ENCODE results near the gene IPO4.

The IPO4 gene

DNA sequence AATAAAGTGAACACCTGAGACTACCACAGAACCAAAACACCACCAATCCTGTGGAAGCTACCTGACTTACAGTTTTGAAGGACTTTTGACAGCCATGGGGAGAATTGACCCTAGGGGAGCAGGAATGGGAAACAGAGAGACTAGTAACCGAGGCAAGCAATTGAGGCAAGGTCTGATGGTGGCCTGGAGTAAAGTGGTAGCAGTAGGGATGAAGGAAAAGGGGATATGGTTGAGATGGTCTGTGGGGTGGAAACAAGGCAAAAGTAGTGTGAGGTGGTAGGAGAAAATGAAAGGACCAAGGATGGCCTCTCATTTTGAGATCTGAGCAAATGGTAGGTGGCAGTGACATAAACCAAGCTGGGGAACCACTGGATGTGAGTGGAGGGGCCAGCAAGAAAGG lies 31.8 kb downstream of the IPO4 start:
- TF ChIP-seq FOXP2 (optimal IDR thresholded peaks at IDR 0.05; ENCODE audit: borderline replicate concordance, extremely low read depth, extremely low read length, insufficient read depth) (no peak), POLR2AphosphoS5 (IDR thresholded peaks at IDR 0.05; ENCODE audit: low read depth, low read length) (no peak), TAF1 (IDR thresholded peaks at IDR 0.05; ENCODE audit: borderline replicate concordance, insufficient read depth, low read length) (no peak), SIN3A (IDR thresholded peaks at IDR 0.05; ENCODE audit: borderline replicate concordance, insufficient read depth, low read length) (no peak)
- TF ChIP-seq, protein P1, sequence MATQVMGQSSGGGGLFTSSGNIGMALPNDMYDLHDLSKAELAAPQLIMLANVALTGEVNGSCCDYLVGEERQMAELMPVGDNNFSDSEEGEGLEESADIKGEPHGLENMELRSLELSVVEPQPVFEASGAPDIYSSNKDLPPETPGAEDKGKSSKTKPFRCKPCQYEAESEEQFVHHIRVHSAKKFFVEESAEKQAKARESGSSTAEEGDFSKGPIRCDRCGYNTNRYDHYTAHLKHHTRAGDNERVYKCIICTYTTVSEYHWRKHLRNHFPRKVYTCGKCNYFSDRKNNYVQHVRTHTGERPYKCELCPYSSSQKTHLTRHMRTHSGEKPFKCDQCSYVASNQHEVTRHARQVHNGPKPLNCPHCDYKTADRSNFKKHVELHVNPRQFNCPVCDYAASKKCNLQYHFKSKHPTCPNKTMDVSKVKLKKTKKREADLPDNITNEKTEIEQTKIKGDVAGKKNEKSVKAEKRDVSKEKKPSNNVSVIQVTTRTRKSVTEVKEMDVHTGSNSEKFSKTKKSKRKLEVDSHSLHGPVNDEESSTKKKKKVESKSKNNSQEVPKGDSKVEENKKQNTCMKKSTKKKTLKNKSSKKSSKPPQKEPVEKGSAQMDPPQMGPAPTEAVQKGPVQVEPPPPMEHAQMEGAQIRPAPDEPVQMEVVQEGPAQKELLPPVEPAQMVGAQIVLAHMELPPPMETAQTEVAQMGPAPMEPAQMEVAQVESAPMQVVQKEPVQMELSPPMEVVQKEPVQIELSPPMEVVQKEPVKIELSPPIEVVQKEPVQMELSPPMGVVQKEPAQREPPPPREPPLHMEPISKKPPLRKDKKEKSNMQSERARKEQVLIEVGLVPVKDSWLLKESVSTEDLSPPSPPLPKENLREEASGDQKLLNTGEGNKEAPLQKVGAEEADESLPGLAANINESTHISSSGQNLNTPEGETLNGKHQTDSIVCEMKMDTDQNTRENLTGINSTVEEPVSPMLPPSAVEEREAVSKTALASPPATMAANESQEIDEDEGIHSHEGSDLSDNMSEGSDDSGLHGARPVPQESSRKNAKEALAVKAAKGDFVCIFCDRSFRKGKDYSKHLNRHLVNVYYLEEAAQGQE (IDR thresholded peaks at IDR 0.05; ENCODE audit: insufficient read depth in 1 of 2, low read depth in 2 of 2, low read length in 2 of 2): no peak

DNA sequence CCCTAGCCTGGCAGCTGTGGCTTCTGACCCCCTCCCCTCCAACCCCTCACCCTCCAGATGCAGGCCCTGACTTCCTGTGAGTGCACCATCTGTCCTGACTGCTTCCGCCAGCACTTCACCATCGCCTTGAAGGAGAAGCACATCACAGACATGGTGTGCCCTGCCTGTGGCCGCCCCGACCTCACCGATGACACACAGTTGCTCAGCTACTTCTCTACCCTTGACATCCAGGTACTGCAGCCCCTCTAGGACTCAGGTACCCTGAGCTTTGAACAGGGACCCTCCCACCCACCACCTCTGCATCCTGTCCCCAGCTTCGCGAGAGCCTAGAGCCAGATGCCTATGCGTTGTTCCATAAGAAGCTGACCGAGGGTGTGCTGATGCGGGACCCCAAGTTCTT lies 33.5 kb downstream of the IPO4 start:
- no peak for TF ChIP-seq SIN3A (IDR thresholded peaks at IDR 0.05; ENCODE audit: borderline replicate concordance, insufficient read depth, low read length)
- TF ChIP-seq POLR2AphosphoS5 (IDR thresholded peaks at IDR 0.05; ENCODE audit: low read depth, low read length): no peak

DNA sequence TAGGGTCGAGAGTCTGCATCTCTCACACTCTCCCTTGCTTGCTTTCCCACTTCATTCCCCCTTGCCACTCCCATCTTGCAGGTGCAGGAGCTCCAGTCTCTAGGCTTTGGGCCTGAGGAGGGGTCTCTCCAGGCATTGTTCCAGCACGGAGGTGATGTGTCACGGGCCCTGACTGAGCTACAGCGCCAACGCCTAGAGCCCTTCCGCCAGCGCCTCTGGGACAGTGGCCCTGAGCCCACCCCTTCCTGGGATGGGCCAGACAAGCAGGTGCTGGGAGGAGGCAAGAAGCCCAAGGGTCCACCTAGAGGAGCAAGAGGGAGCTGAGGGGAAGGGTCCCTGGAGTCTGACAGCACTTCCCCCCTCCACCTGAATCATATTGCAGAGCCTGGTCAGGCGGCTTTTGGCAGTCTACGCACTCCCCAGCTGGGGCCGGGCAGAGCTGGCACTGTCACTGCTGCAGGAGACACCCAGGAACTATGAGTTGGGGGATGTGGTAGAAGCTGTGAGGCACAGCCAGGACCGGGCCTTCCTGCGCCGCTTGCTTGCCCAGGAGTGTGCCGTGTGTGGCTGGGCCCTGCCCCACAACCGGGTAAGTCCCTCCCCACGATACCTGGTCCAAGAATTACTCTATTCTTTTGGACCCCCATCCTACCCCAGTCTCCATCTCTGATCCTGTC lies 37.1 kb downstream of the IPO4 start:
- TF ChIP-seq TAF1 (IDR thresholded peaks at IDR 0.05; ENCODE audit: borderline replicate concordance, insufficient read depth, low read length) (no peak), SIN3A (IDR thresholded peaks at IDR 0.05; ENCODE audit: borderline replicate concordance, insufficient read depth, low read length) (no peak), FOXP2 (optimal IDR thresholded peaks at IDR 0.05; ENCODE audit: borderline replicate concordance, extremely low read depth, extremely low read length, insufficient read depth) (no peak), POLR2AphosphoS5 (IDR thresholded peaks at IDR 0.05; ENCODE audit: low read depth, low read length) (no peak)
- TF ChIP-seq, protein P1 (IDR thresholded peaks at IDR 0.05; ENCODE audit: insufficient read depth in 1 of 2, low read depth in 2 of 2, low read length in 2 of 2): no peak

DNA sequence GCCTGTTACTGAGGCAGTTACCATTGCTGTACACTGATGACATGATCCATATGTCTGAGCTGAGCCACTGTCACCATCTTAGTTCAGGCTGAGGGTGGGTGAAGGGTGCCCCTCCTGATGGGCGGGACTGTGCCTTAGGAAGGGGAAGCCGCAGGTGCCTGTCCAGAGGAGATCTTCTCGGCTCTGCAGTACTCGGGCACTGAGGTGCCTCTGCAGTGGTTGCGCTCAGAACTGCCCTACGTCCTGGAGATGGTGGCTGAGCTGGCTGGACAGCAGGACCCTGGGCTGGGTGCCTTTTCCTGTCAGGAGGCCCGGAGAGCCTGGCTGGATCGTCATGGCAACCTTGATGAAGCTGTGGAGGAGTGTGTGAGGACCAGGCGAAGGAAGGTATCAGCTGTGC lies 37.6 kb downstream of the IPO4 start:
- no peak for TF ChIP-seq SIN3A (IDR thresholded peaks at IDR 0.05; ENCODE audit: borderline replicate concordance, insufficient read depth, low read length)
- TF ChIP-seq POLR2AphosphoS5 (IDR thresholded peaks at IDR 0.05; ENCODE audit: low read depth, low read length): no peak
- TF ChIP-seq FOXP2 (optimal IDR thresholded peaks at IDR 0.05; ENCODE audit: borderline replicate concordance, extremely low read depth, extremely low read length, insufficient read depth): no peak
- no peak for TF ChIP-seq TAF1 (IDR thresholded peaks at IDR 0.05; ENCODE audit: borderline replicate concordance, insufficient read depth, low read length)
- TF ChIP-seq, protein P1 (IDR thresholded peaks at IDR 0.05; ENCODE audit: insufficient read depth in 1 of 2, low read depth in 2 of 2, low read length in 2 of 2): no peak

DNA sequence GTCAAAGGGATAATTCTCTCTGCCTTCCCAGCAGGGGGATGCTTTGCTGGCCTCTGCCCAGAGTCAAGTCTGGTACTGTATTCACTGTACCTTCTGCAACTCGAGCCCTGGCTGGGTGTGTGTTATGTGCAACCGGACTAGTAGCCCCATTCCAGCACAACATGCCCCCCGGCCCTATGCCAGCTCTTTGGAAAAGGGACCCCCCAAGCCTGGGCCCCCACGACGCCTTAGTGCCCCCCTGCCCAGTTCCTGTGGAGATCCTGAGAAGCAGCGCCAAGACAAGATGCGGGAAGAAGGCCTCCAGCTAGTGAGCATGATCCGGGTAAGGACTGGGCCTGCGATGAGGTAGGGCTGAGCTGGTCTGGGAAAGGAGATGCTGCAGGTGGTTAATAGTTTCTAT lies 38.0 kb downstream of the IPO4 start:
- TF ChIP-seq TAF1 (IDR thresholded peaks at IDR 0.05; ENCODE audit: borderline replicate concordance, insufficient read depth, low read length): no peak
- TF ChIP-seq, protein P1 (IDR thresholded peaks at IDR 0.05; ENCODE audit: insufficient read depth in 1 of 2, low read depth in 2 of 2, low read length in 2 of 2): no peak

All from PFSK-1 (cell line).